GM19193 (cell line): ENCODE results near the gene SFMBT2.

Experiments used
- POLR2A ChIP-seq: IDR thresholded peaks from 4 replicates; pipeline ENCODE4 v1.6.1; 2011; ENCODE audit not compliant: insufficient read depth, insufficient read length; ENCODE audit errors: extremely low read depth

The SFMBT2 gene

DNA sequence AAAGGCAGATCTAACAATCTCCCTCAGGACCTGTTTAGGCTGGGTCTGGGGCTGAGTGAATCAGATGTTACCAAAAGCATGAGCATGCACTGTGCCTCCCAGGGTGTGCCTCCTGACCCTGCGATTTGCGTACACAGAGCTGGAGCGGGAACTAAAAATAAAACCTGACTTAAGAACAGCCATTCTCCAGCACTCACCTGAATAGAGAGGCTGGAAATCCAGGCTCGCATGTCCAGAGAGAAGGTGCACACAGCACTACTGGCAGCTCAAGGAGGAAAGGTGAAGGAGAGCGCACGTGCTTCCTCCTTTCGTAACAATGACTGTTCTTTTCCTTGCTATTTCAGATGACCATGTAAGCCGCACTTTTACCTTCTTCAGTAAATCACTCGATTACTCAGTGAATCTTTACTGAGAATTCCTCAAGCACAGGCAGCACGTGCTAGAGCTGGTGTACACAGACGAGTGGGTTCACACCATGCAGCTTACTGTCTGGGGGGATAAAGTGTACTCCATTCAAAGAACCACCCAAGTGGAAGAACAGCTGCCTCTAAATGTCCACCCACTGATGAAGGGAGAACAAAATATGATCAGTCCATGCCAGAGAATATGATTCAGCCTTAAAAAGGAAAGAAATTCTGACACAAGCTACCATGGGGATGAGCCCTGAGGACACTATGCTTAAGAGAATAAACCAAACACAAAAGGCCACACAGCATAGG is 45.6 kb downstream of the SFMBT2 start:
- TF ChIP-seq POLR2A: no peak

DNA sequence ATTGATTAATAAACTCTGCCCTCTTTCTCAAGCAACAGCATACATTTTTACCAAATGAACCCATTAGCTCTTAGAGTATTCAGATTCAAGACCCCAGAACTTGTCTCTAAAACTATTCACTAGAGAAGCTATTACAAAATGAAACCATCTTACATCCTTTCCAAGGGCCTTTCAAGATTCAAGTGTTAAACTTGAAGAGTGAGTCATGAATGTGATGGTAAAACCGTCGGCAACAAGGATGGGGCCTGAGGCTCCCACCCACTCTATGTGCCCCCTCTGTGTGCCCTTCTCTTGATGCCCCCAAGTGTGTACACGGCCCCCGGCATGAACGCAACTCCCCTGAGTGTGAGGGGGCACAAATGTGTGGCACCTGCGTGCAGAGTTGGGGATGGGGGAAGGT is 46.4 kb downstream of the SFMBT2 start:
- no peak for TF ChIP-seq POLR2A

DNA sequence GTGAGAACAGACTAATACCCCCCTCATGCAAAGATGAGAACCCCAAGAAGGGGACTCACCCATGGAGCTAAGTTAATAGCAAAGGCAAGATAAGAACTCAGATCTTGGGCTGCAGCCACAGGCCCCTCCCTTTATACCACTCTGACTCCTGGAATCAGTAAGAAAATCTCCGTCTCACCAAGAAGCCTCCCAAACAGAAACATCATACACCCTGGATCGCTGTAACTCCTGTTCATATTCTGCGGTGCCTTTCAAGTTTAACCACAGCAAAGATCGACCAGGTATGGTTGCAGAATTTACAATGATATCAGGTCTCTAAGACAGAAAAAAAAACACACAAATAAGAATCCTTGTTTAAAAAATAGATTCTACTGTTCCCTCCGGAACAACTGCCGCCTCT is 47.1 kb downstream of the SFMBT2 start:
- TF ChIP-seq POLR2A: no peak

DNA sequence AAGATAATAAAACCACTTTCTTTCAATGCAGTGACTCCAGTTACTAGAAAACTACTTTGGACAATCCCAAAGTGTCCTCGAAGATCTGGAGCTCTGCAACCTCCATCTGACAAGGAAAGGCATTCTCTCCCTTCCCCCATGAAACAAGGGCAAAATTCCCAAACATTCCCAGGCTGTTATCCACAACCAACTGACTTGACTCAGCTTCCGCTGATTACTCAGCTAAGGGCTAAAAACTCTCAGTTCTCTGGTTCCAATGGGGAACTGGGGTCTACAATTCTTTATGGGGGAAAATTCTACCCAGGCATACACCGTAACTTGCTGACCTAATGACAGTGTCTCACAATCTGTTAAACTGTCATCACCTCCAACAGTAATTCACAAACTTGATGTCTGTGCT is 48.4 kb downstream of the SFMBT2 start:
- no peak for TF ChIP-seq POLR2A

DNA sequence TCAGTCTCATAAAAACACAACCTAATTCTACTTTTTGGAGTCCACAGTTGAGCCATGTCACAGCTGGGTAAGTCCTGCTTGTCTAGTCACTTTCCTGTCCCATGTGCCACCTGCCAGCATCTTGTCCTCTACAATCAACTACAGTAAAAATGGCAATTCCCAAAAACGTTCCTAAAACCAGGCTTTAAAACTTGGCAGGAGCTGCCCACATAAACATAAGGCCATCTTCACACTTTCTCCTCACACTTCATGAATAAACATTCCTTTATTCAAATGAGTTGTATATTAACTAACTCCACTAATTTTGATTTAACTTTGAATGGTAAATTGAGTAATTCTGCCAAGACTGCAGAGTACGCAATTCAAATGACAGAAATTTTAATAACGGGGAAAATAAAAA is 49.5 kb downstream of the SFMBT2 start:
- no peak for TF ChIP-seq POLR2A

DNA sequence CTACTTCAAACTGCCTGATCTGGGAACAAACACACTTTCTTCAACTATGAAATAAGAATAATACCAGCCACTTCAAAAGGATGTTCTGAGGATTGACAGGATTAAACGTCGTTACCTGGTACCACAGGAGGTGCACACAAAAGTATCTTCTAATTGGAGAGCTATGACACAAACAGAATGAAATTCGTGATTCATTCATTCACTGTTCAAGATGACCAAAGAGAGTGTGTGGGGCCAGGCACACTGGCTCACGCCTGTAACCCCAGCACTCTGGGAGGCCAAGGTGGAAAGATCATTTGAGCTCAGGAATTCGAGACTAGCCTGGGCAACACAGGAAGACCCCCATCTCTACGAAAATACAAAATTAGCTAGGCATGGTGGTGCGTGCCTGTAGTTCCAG is 50.9 kb downstream of the SFMBT2 start:
- TF ChIP-seq POLR2A: no peak

DNA sequence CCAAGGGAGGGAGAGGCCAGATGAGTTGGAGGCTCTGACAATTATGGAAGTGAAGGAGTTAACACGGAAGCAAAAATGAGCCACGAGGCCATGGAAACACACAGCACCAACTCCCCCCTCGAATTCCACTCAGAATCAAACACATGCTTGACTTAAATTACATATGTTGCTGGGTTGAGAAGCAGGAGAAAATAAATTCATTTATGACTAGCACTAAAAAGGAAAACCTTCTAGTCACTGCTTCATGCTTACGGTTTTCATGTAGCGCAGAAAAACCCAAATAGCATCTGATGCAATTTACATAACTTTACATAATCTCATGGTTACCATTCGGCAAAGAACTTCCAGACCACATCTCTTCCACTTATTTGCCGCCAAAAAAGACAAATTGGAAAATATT is 51.5 kb downstream of the SFMBT2 start:
- TF ChIP-seq POLR2A: no peak

DNA sequence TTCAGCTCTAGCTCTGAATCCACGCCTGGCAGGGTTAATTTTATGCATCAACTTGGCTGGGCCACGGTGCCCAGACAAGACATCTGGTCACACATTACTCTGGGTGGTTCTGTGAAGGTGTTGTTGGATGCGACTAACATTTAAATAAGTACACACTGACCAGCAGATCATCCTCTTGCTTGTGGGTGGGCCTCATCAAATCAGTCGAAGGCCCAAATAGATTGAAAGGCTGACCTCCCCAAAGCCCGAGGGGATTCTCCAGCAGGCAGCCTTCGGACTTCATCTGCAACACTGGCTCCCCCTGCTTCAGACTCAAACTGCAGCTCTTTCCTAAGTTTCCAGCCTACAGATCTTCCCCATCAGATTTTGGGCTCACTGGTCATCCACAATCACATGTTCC is 53.6 kb downstream of the SFMBT2 start:
- TF ChIP-seq POLR2A: no peak

DNA sequence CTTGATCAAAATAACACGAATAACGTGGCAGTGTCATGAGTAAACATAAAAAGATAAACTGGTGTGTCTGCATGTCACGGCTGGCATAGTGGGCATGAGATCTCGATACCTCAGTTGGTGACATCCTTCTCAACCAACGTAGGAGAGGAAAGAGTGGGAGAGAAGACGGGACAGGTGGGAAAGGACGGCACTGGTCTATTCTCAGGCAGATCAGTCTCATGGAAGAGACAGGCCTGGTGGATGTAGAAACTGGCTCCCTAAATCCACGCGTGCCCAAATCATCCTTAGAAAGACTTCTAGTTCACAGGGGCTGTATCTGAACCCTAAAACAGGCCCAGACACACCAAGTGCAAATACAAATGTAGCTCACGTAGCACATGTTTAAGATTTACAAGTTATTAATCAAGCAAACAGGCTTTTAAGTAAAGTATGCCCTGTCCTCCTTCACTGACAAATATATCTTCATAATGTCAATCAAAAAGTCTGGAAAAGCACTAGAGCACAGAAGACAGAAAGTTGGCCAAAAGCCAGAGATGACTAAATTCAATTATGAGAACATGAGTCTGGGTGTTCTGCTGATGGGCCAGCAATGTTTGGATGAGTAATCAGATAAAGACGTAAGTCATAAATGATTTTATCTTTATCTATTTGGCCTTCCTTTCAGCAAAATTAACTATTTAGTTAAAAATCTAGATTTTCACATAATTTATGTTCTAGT is 56.3 kb downstream of the SFMBT2 start:
- TF ChIP-seq POLR2A: no peak

DNA sequence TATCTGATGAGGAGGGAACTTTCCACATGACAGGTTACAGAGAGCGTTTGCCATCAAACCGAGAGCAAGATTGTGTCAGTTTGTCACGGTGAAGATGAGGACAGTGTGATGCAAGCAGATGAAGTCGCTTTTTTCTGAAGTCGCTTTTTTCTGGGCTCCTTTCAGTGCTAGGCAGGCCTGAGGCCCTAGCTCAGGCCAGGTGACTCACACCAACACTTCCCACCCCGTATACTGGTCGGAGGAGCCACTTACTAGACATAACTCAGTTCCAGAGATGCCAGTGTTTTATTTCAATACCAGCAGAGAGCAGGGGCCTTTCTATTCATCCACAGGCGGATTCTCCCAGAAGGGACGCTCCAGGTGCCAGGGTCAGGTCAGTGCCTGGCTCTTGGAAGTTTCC is 58.9 kb downstream of the SFMBT2 start:
- no peak for TF ChIP-seq POLR2A

DNA sequence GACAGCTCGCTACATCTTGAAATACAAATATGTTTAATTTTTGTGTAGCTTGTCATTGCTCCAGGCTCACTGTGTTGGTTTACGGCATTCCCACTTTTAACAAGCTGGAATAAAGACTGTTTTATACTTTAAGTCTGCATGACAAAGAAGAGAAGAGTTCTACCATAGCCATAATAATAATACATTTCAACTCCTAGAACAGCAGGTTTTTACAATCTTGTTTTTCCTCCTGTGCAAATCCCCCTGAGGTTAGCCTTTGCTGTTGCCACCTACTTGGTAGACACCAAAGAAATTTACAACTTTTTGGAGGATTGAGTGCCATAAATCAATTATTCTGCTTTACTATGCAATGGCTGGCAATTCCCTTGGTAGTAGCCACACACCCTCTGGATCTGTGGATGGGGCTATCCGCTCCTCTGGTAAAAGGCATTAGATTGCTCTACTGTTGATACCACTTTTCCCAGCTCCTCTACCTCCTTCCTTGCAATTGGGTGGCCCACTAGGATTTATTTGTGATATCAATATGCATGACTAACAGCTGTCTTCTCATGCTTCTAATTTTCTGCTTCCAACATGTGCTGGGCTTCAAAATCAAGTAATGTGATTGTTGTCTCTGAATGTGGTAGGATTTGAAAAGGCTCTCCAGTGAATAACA is 60.2 kb downstream of the SFMBT2 start:
- no peak for TF ChIP-seq POLR2A

DNA sequence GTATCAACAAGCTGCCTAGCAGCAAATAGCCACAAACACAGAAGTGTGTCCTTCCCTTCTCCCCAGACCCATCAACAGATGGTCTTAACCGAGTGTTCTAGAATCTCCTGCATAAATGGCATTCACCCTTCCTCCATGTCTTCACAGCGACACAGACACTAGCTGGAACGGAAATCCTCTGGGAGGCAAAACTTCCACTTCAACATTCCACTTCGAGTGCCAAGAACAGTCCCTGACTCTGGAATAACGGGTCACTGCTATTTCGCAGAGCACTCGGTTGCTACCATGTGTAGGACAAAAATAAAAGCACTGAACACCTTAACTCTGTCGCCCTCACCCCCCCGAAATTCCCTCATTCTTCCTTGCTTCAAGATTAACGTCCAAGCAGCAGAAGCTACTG is 65.1 kb downstream of the SFMBT2 start:
- no peak for TF ChIP-seq POLR2A

DNA sequence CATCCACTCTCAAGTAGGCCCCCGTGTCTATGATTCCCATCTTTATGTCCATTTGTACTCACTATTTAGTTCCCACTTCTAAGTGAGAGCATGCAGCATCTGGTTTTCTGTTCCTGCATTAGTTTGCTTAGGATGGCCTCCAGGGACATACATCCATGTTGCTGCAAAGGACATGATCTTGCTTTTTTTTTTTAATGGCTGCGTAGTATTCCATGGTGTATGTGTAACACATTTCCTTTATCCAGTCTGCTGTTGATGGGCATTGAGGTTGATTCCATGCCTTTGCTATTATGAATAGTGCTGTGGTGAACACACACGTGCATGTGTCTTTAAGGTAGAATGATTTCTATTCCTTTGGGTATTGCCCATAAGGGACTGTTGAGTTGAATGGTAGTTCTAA is 67.8 kb downstream of the SFMBT2 start:
- TF ChIP-seq POLR2A: no peak

DNA sequence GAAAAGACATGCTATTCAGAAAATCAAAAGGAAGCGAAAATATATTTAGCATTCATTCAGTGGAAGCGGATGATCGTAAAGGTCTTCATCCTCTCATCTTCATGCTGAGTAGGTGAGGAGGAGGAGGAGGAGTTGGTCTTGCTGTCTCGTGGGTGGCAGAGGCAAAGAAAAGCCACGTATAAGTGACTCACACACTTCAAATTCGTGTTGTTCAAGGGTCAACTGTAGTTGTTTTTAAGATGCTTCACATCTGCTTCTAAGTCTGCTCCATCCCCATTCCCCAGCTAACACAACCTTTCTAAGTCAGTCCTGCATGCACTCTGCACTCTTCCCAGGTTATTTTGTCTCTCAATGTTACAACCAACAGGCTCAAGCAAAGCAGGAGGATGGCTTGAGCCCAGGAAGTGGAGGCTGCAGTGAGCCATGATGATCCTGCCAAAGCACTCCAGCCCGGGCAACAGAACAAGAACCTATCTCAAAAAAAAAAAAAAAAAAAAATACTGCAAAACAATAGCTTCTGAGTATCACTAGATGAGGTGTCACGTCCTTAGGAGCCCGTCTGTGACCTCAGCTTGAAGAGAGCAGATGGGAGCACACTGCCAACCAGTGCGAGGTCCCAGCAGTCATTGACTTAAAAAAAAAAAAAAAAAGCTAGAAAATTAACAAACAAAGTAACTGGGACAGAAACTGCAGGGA is 70.5 kb downstream of the SFMBT2 start:
- no peak for TF ChIP-seq POLR2A

DNA sequence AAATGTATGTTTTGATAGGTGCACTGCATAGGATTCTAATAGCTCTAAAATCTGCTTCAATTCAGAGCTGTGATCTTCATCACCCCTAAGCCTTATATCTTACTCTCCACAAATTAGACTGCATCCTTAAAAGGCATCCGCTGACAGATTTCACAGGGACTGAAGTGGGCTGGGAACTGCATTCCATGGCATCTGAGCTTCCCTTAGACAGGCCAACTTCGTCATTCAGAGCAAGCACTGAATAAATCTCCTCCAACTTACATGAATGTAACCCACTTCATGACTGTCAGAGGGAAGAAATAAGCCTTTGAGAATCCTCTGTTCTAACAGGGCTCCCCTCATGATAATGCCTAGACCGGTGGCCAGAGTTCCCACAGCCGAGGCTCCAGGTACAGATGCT is 71.3 kb downstream of the SFMBT2 start:
- no peak for TF ChIP-seq POLR2A

DNA sequence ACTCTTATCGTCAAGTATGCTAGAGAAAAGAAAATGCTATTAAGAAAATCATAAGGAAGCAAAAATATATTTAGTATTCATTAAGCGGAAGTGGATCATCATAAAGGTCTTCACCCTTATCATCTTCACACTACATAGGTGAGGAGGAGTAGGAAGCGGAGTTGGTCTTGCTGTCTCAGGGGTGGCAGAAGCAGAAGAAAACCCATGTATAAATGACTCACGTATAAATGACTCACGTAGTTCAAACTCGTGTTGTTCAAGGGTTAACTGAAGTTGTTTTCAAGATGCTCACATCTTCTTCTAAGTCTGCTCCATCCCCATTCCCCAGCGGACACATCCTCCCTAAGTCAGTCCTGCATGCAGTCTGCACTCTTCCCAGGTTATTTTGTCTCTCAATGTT is 72.4 kb downstream of the SFMBT2 start:
- no peak for TF ChIP-seq POLR2A

DNA sequence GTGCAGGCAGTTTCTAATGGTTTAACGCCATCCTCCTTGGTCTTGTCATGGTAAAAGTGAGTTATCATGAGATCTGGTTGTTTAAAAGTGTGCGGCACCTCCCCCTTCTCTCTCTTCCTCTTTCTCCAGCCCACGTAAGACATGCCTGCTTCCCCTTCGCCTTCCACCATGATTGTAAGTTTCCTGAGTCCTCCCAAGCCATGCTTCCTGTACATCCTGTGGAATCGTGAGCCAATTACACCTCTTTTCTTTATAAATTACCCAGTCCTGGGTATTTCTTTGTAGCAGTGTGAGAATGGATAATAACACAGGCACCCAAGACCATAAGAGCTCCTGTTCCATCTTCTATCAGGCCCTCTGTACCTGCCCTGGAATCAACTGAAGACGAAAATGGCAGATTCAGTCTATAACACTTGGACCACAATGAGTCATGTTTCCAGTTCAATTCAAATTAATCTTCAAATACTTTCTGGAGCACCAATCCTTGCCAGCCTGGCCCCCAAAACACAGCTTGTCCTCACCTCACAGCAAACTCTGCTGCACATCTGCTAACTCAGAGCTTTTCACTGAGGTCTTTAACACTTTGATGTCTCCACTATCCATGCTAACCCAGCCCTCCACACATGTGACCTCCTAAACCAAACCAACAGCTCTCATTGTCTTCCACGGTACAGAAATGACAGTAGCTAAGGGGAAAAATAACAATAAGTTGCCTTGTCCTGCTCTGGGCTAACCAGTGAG is 73.2 kb downstream of the SFMBT2 start:
- no peak for TF ChIP-seq POLR2A
